Chondrocyte (in vitro differentiated cells): Measurements from ENCODE around the gene ZDHHC11B. TPM values are rescaled to one million over a fixed set of nuclear protein-coding genes. Genes with fewer than 3 reads are reported as not detected.
"Not testable (repeated sequence)": the region's sequence is repeated elsewhere in the genome, so short reads cannot be mapped to it uniquely, and the experiment has no call there.

Source experiments
- DNase-seq: peaks from one replicate; pipeline ENCODE4 v3.0.0; 2021; ENCODE audit warnings: mixed read lengths, low spot score
- H3K27ac Mint-ChIP-seq: one replicate; pipeline ENCODE4 v1.8.0; 2021; ENCODE audit warnings: mild to moderate bottlenecking, moderate library complexity, mixed read lengths; ENCODE audit not compliant: unreplicated experiment
- H3K27me3 Mint-ChIP-seq: 2 replicates; pipeline ENCODE4 v1.8.0; 2021; ENCODE audit warnings: low read depth, mixed read lengths
- H3K36me3 Mint-ChIP-seq: 2 replicates; pipeline ENCODE4 v1.8.0; 2021; ENCODE audit warnings: low read depth, mixed read lengths
- H3K4me1 Mint-ChIP-seq: 2 replicates; pipeline ENCODE4 v1.8.0; 2021; ENCODE audit warnings: low read depth, mild to moderate bottlenecking, mixed read lengths
- H3K4me3 Mint-ChIP-seq: one replicate; pipeline ENCODE4 v1.8.0; 2021; ENCODE audit warnings: mild to moderate bottlenecking, moderate library complexity, mixed read lengths; ENCODE audit not compliant: unreplicated experiment
- H3K9me3 Mint-ChIP-seq: 2 replicates; pipeline ENCODE4 v1.8.0; 2021; ENCODE audit warnings: low read depth, mixed read lengths
- CTCF ChIP-seq: fragments of 200-600 bp; sonication (generic); IDR thresholded peaks from 2 replicates; pipeline ENCODE4 v1.5.0; 2021; ENCODE audit warnings: antibody characterized with exemption, mild to moderate bottlenecking, moderate library complexity
- total RNA-seq: library from RNA; stranded (reverse); gene quantifications from 3 replicates; pipeline ENCODE4 v1.2.1, GENCODE V29; 2021

Gene ZDHHC11B
- total RNA-seq, 1 donor from 2014 or later: 0.17 TPM

- Mint-ChIP-seq H3K4me1 (no peaks in the 10 kb centered on the region), H3K36me3 (no peaks in the 10 kb centered on the region), H3K9me3 (no peaks in the 10 kb centered on the region), H3K4me3 (no peak overlapping the region), H3K27ac (no peak overlapping the region), H3K27me3 (no peaks in the 10 kb centered on the region)
- no peak for TF ChIP-seq CTCF
- DNase-seq: peak; percentile 95
Observed at GRCh38 chr5:766666-767431, 17.7 kb downstream of the ZDHHC11B start.

DNA sequence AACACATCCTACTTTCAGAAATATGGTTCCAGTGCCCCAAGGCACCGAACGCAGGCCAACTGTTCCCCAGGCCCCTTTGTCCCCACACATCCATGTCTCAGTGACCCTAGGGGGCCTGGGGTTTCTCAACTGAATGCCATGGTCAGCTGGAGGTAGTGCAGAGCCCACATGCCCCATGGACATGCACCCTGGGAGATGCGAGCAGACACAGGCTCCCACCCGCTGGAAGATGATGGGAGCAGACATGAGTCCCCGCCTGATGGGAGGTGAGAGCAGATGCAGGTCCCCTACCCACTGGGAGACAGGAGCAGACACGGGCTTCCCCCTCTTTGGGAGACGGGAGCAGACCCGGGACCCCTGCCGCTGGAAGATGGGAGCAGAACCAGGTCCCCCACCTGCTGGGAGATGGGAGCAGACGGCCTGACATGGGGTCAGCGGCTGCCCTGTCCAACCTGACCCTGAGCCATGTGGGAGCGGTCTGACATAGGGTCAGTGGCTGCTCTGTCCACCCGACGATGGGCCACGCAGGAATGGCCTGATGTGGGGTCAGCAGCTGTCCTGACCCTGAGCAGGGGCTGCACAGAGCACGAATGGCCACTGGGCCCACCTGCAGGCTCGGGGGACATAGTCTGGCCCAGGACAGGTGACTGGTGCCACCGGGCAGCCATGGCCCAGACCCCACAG is 18.4 kb downstream of the ZDHHC11B start:
- no peaks in the 10 kb centered on the region for H3K36me3 Mint-ChIP-seq
- no peaks in the 10 kb centered on the region for H3K27me3 Mint-ChIP-seq
- H3K27ac Mint-ChIP-seq: no peak overlapping the region
- H3K4me1 Mint-ChIP-seq: no peaks in the 10 kb centered on the region
- no peak for TF ChIP-seq CTCF
- peak; percentile 94 for DNase-seq
- no peaks in the 10 kb centered on the region for H3K9me3 Mint-ChIP-seq
- no peak overlapping the region for H3K4me3 Mint-ChIP-seq

- no peak overlapping the region for H3K27ac Mint-ChIP-seq
- H3K9me3 Mint-ChIP-seq: no peaks in the 10 kb centered on the region
- no peaks in the 10 kb centered on the region for H3K4me1 Mint-ChIP-seq
- no peaks in the 10 kb centered on the region for H3K36me3 Mint-ChIP-seq
- H3K4me3 Mint-ChIP-seq: no peak overlapping the region
- H3K27me3 Mint-ChIP-seq: peaks cover 2% of the 10 kb centered on the region
- TF ChIP-seq CTCF: no peak
- DNase-seq: peak; percentile 92
Observed at GRCh38 chr5:763998-764781, 20.3 kb downstream of the ZDHHC11B start.

DNA sequence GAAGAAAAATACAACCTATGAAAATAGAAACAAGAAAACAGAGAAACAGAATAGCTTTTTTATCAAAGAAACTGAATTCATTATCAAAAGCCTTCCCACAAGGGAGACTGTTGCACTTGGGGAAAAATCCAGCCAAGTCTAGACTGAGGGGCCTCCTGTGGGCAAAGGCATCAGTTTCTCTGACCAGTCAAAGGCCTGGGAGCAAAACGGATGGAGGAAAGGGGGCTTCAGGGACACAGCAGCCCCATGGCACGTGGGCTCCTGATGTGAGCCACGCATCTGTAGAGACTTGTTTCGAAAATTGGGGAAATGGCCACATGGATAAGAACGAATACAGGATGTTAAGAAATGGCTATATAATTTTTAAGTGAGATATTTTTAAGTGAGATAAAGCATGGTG is 21.1 kb downstream of the ZDHHC11B start:
- no peak overlapping the region for H3K4me3 Mint-ChIP-seq
- H3K36me3 Mint-ChIP-seq: no peaks in the 10 kb centered on the region
- no peak for TF ChIP-seq CTCF
- DNase-seq: no peak
- no peaks in the 10 kb centered on the region for H3K4me1 Mint-ChIP-seq
- H3K27ac Mint-ChIP-seq: no peak overlapping the region
- no peaks in the 10 kb centered on the region for H3K9me3 Mint-ChIP-seq
- peaks cover 7% of the 10 kb centered on the region for H3K27me3 Mint-ChIP-seq

GRCh38 chr5:762996-763395 is 21.5 kb downstream of the ZDHHC11B start:
- H3K27me3 Mint-ChIP-seq, H3K4me1 Mint-ChIP-seq, DNase-seq, H3K4me3 Mint-ChIP-seq, H3K9me3 Mint-ChIP-seq, H3K27ac Mint-ChIP-seq, H3K36me3 Mint-ChIP-seq: not testable (repeated sequence)
